ENCODE data around the gene STMN1.

The STMN1 gene

DNA sequence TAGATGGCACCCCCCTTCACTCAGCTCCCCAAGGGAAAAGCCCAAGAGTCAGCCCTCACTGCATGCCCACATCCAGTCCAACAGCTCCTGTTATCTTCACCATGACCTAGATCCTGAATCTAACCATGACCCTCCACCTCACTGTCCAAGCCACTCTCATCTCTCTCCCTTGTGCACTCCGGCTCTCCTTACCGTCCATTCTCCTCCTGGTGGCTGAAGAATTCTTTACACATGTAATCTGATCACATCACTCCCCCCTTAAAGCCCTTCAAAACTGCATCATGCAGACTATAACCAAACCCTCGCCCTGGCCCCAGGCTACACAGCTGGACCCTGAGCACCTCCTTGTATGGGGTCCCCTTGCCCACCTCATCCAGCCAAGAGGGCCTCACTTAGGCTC lies 16.7 kb downstream of the STMN1 start:
- Histone ChIP-seq H2BK5ac (ENCODE audit: low read depth, low read length, poor library complexity, severe bottlenecking) (no peak overlapping the region), H2AK5ac (ENCODE audit: low read length, severe bottlenecking) (peak overlapping the region; percentile 55), H2AFZ (ENCODE audit: low read depth, low read length) (no peak overlapping the region), H2BK15ac (ENCODE audit: low read depth, poor library complexity, severe bottlenecking) (no peak overlapping the region), H3K9ac (ENCODE audit: low read length) (no peak overlapping the region), H4K8ac (ENCODE audit: low read length) (peak overlapping the region; percentile 57), H4K91ac (ENCODE audit: low read length) (peak overlapping the region; percentile 3), H2BK12ac (ENCODE audit: low read length in 2 of 2) (peak overlapping the region; percentile 59 to 82), H3K27me3 (ENCODE audit: control insufficient read depth in 1 of 2, insufficient read depth in 1 of 2, low read length in 2 of 2) (no peaks in the 10 kb centered on the region), H3K18ac (ENCODE audit: low read depth in 1 of 2, low read length in 2 of 2) (peak overlapping the region in 1 of 2 experiments; percentile 25), H3K79me1 (replicated peaks; ENCODE audit: low read length, poor library complexity, severe bottlenecking) (peaks cover 6% of the 10 kb centered on the region), H3K14ac (ENCODE audit: low read length in 2 of 2) (peak overlapping the region in 1 of 2 experiments; percentile 59), H3K9me3 (ENCODE audit: control insufficient read depth, low read length) (no peaks in the 10 kb centered on the region), H3K23ac (ENCODE audit: low read length in 2 of 2) (peak overlapping the region in 1 of 2 experiments; percentile 34), H2BK120ac (ENCODE audit: low read depth, low read length) (peak overlapping the region; percentile 22), H3K4ac (ENCODE audit: low read depth in 1 of 2, low read length in 2 of 2) (no peak overlapping the region), H3K4me2 (ENCODE audit: low read length, poor library complexity, severe bottlenecking) (no peak overlapping the region), H3K4me3 (ENCODE audit: insufficient read depth in 1 of 2, low read depth in 1 of 2, low read length in 2 of 2) (no peak overlapping the region), H3K36me3 (ENCODE audit: control insufficient read depth in 1 of 2, insufficient read depth in 2 of 2, low read depth in 1 of 2, low read length in 2 of 2) (peaks cover 0 to 10% of the 10 kb centered on the region in 2 experiments), H3K27ac (ENCODE audit: low read length, poor library complexity, severe bottlenecking) (no peak overlapping the region), H3K4me1 (ENCODE audit: control insufficient read depth, insufficient read depth, low read depth, low read length) (peaks cover 21% of the 10 kb centered on the region)
- 87% methylated on average over 3 of the region's 3 CpGs for WGBS
- DNase-seq, result no peak

DNA sequence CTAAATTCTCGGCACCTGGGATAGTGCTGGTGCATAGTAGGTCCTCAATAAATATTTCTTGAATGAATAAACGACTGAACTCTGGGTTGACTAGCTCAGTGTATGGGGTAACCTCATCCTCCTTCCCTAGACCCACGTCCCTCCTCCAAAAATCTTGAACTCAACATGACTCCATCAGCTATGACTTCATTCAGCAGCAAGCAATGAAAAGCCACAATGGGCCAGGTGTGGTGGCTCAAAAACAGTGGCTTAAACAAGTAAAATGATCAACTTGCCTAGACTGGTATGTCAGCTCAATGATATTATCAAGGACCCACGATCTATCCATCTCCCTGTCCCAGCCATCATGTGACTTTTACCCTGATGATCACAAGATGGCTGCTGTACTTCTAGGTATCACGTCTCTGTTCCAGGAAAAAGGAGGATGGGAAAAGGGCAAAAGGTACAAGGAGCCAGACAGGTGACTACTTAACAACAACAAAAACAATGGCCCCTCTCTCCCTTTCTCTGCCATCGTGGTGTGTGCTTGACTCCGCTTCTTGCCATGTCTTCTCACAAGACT lies 17.7 kb downstream of the STMN1 start:
- no peak overlapping the region for H3K18ac ChIP-seq (ENCODE audit: low read depth in 1 of 2, low read length in 2 of 2)
- no peak overlapping the region for H3K9ac ChIP-seq (ENCODE audit: low read length)
- H3K14ac ChIP-seq (ENCODE audit: low read length in 2 of 2), result no peak overlapping the region
- H3K79me1 ChIP-seq (replicated peaks; ENCODE audit: low read length, poor library complexity, severe bottlenecking), result no peaks in the 10 kb centered on the region
- H3K27me3 ChIP-seq (ENCODE audit: control insufficient read depth in 1 of 2, insufficient read depth in 1 of 2, low read length in 2 of 2), result no peaks in the 10 kb centered on the region
- H2BK15ac ChIP-seq (ENCODE audit: low read depth, poor library complexity, severe bottlenecking), result no peak overlapping the region
- no peak overlapping the region for H2AFZ ChIP-seq (ENCODE audit: low read depth, low read length)
- DNase-seq, result no peak
- H2BK120ac ChIP-seq (ENCODE audit: low read depth, low read length), result no peak overlapping the region
- no peak overlapping the region for H3K4ac ChIP-seq (ENCODE audit: low read depth in 1 of 2, low read length in 2 of 2)
- H2AK5ac ChIP-seq (ENCODE audit: low read length, severe bottlenecking), result no peak overlapping the region
- H4K8ac ChIP-seq (ENCODE audit: low read length), result no peak overlapping the region
- no peak overlapping the region for H3K4me3 ChIP-seq (ENCODE audit: insufficient read depth in 1 of 2, low read depth in 1 of 2, low read length in 2 of 2)
- H3K27ac ChIP-seq (ENCODE audit: low read length, poor library complexity, severe bottlenecking), result no peak overlapping the region
- no peak overlapping the region for H2BK5ac ChIP-seq (ENCODE audit: low read depth, low read length, poor library complexity, severe bottlenecking)
- no peak overlapping the region for H4K91ac ChIP-seq (ENCODE audit: low read length)
- no peak overlapping the region for H3K4me2 ChIP-seq (ENCODE audit: low read length, poor library complexity, severe bottlenecking)
- no peak overlapping the region for H3K23ac ChIP-seq (ENCODE audit: low read length in 2 of 2)
- H2BK12ac ChIP-seq (ENCODE audit: low read length in 2 of 2), result no peak overlapping the region
- WGBS, result 96% methylated on average over 7 of the region's 7 CpGs
- H3K4me1 ChIP-seq (ENCODE audit: control insufficient read depth, insufficient read depth, low read depth, low read length), result peaks cover 20% of the 10 kb centered on the region
- peaks cover 0 to 6% of the 10 kb centered on the region in 2 experiments for H3K36me3 ChIP-seq (ENCODE audit: control insufficient read depth in 1 of 2, insufficient read depth in 2 of 2, low read depth in 1 of 2, low read length in 2 of 2)
- no peaks in the 10 kb centered on the region for H3K9me3 ChIP-seq (ENCODE audit: control insufficient read depth, low read length)

DNA sequence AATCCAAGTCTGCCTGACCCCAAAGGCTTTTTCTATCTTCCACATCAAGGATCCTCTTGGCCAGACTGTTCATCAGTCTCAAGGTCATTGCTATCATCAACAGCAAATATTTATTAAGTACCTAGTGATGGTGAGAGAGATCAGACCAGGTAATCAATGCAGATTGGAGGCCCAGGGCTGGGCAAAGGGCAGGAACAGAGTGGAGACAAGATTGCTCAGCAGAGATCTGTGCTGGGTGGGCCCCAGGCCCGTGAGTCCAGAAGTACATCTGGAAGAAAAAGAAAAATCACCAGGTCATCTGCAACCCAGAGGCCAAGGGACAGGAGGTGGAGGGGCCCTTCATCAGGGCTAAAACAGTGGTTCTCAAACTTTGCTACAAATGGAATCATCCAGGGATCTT lies 20.6 kb downstream of the STMN1 start:
- Histone ChIP-seq H2AFZ (ENCODE audit: low read depth, low read length) (no peak overlapping the region), H3K14ac (ENCODE audit: low read length in 2 of 2) (no peak overlapping the region), H3K4ac (ENCODE audit: low read depth in 1 of 2, low read length in 2 of 2) (no peak overlapping the region), H2BK15ac (ENCODE audit: low read depth, poor library complexity, severe bottlenecking) (no peak overlapping the region), H2AK5ac (ENCODE audit: low read length, severe bottlenecking) (no peak overlapping the region), H2BK5ac (ENCODE audit: low read depth, low read length, poor library complexity, severe bottlenecking) (no peak overlapping the region), H4K91ac (ENCODE audit: low read length) (no peak overlapping the region), H3K79me1 (replicated peaks; ENCODE audit: low read length, poor library complexity, severe bottlenecking) (no peaks in the 10 kb centered on the region), H3K9ac (ENCODE audit: low read length) (no peak overlapping the region), H2BK120ac (ENCODE audit: low read depth, low read length) (no peak overlapping the region), H4K8ac (ENCODE audit: low read length) (no peak overlapping the region), H2BK12ac (ENCODE audit: low read length in 2 of 2) (no peak overlapping the region), H3K18ac (ENCODE audit: low read depth in 1 of 2, low read length in 2 of 2) (no peak overlapping the region), H3K9me3 (ENCODE audit: control insufficient read depth, low read length) (no peaks in the 10 kb centered on the region), H3K4me2 (ENCODE audit: low read length, poor library complexity, severe bottlenecking) (no peak overlapping the region), H3K27me3 (ENCODE audit: control insufficient read depth in 1 of 2, insufficient read depth in 1 of 2, low read length in 2 of 2) (no peaks in the 10 kb centered on the region), H3K4me1 (ENCODE audit: control insufficient read depth, insufficient read depth, low read depth, low read length) (peaks cover 5% of the 10 kb centered on the region), H3K36me3 (ENCODE audit: control insufficient read depth in 1 of 2, insufficient read depth in 2 of 2, low read depth in 1 of 2, low read length in 2 of 2) (peaks cover 0 to 6% of the 10 kb centered on the region in 2 experiments), H3K27ac (ENCODE audit: low read length, poor library complexity, severe bottlenecking) (no peak overlapping the region), H3K23ac (ENCODE audit: low read length in 2 of 2) (no peak overlapping the region), H3K4me3 (ENCODE audit: insufficient read depth in 1 of 2, low read depth in 1 of 2, low read length in 2 of 2) (no peak overlapping the region)
- DNase-seq, result no peak
- 80% methylated on average over 1 of the region's 1 CpG for WGBS

DNA sequence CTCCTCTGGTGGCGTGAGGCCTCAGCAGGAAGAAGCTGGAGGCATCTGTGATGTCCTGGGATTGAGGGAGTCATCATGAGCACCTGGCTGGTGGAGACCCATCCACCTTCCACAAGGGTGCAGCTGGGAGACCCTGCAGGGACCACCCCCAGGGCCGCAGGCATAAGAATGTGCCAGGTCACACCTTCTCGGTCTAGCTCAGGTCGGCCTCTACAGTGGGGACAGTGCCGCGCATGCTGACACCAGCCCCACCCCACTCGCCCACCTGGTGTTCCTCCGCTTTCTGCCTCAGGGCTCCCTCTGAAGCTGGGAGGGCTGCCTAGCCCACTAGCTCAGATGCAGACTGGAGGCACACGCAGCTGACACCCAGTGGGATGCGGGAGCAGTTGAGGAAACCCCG lies 25.0 kb downstream of the STMN1 start:
- H3K18ac ChIP-seq (ENCODE audit: low read depth in 1 of 2, low read length in 2 of 2), result no peak overlapping the region
- no peak overlapping the region for H3K4ac ChIP-seq (ENCODE audit: low read depth in 1 of 2, low read length in 2 of 2)
- H3K9me3 ChIP-seq (ENCODE audit: control insufficient read depth, low read length), result no peaks in the 10 kb centered on the region
- no peaks in the 10 kb centered on the region for H3K79me1 ChIP-seq (replicated peaks; ENCODE audit: low read length, poor library complexity, severe bottlenecking)
- H3K4me3 ChIP-seq (ENCODE audit: insufficient read depth in 1 of 2, low read depth in 1 of 2, low read length in 2 of 2), result no peak overlapping the region
- H3K36me3 ChIP-seq (ENCODE audit: control insufficient read depth in 1 of 2, insufficient read depth in 2 of 2, low read depth in 1 of 2, low read length in 2 of 2), result peaks cover 0 to 6% of the 10 kb centered on the region in 2 experiments
- H2AFZ ChIP-seq (ENCODE audit: low read depth, low read length), result no peak overlapping the region
- H3K9ac ChIP-seq (ENCODE audit: low read length), result no peak overlapping the region
- 93% methylated on average over 11 of the region's 11 CpGs for WGBS
- H4K91ac ChIP-seq (ENCODE audit: low read length), result no peak overlapping the region
- DNase-seq, result no peak
- no peak overlapping the region for H4K8ac ChIP-seq (ENCODE audit: low read length)
- H3K23ac ChIP-seq (ENCODE audit: low read length in 2 of 2), result no peak overlapping the region
- H3K14ac ChIP-seq (ENCODE audit: low read length in 2 of 2), result no peak overlapping the region
- H2BK120ac ChIP-seq (ENCODE audit: low read depth, low read length), result no peak overlapping the region
- H3K4me1 ChIP-seq (ENCODE audit: control insufficient read depth, insufficient read depth, low read depth, low read length), result peaks cover 2% of the 10 kb centered on the region
- H3K4me2 ChIP-seq (ENCODE audit: low read length, poor library complexity, severe bottlenecking), result no peak overlapping the region
- peaks cover 0 to 2% of the 10 kb centered on the region in 2 experiments for H3K27me3 ChIP-seq (ENCODE audit: control insufficient read depth in 1 of 2, insufficient read depth in 1 of 2, low read length in 2 of 2)
- H2BK12ac ChIP-seq (ENCODE audit: low read length in 2 of 2), result no peak overlapping the region
- no peak overlapping the region for H2BK5ac ChIP-seq (ENCODE audit: low read depth, low read length, poor library complexity, severe bottlenecking)
- H2AK5ac ChIP-seq (ENCODE audit: low read length, severe bottlenecking), result no peak overlapping the region
- H3K27ac ChIP-seq (ENCODE audit: low read length, poor library complexity, severe bottlenecking), result no peak overlapping the region
- no peak overlapping the region for H2BK15ac ChIP-seq (ENCODE audit: low read depth, poor library complexity, severe bottlenecking)

Measured in mesenchymal stem cell (in vitro differentiated cells and primary cell).